ENCODE data around the gene PLCD4. TPM values are rescaled to one million over a fixed set of nuclear protein-coding genes. Genes with fewer than 3 reads are reported as not detected.

PLCD4 gene
- total and polyA plus RNA-seq, 2 experiments from 2014 or later = 0.65 to 1.7 TPM

DNA sequence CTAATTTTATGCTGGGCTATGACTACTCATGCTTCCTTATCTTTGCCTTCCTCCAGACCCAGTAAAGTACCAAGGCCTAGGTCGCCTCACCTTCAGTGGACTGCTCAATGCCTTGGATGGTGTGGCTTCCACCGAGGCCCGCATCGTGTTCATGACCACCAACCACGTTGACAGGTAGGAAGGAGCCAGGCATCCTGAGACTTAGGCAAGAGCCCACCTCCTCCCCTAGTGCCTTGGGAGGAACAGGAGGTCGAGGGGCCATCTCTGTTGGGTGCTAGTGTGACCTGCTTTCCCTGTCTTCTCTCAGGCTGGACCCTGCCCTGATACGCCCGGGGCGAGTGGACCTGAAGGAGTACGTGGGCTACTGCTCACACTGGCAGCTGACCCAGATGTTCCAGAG is 55.1 kb downstream of the PLCD4 start:
- no peaks in the 10 kb centered on the region for H3K27me3 ChIP-seq
- H3K9me2 ChIP-seq (replicated peaks; ENCODE audit: insufficient read depth) = no peaks in the 10 kb centered on the region
- H2AFZ ChIP-seq = no peak overlapping the region
- peaks cover 4% of the 10 kb centered on the region for H3K4me1 ChIP-seq (ENCODE audit: insufficient read depth)
- H3K36me3 ChIP-seq (replicated peaks; ENCODE audit: insufficient read depth, low read depth) = no peaks in the 10 kb centered on the region
- H3K79me2 ChIP-seq = peaks cover 14% of the 10 kb centered on the region
- TF ChIP-seq, protein P1, sequence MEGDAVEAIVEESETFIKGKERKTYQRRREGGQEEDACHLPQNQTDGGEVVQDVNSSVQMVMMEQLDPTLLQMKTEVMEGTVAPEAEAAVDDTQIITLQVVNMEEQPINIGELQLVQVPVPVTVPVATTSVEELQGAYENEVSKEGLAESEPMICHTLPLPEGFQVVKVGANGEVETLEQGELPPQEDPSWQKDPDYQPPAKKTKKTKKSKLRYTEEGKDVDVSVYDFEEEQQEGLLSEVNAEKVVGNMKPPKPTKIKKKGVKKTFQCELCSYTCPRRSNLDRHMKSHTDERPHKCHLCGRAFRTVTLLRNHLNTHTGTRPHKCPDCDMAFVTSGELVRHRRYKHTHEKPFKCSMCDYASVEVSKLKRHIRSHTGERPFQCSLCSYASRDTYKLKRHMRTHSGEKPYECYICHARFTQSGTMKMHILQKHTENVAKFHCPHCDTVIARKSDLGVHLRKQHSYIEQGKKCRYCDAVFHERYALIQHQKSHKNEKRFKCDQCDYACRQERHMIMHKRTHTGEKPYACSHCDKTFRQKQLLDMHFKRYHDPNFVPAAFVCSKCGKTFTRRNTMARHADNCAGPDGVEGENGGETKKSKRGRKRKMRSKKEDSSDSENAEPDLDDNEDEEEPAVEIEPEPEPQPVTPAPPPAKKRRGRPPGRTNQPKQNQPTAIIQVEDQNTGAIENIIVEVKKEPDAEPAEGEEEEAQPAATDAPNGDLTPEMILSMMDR (IDR thresholded peaks at IDR 0.05; ENCODE audit: poor library complexity) = no peak
- TF ChIP-seq EZH2 (IDR thresholded peaks at IDR 0.05; ENCODE audit: borderline replicate concordance) (no peak), EZH2phosphoT487 (IDR thresholded peaks at IDR 0.05; ENCODE audit: low read depth, severe bottlenecking, unreplicated experiment) (no peak)
- no peaks in the 10 kb centered on the region for H4K20me1 ChIP-seq (ENCODE audit: insufficient read depth, poor library complexity, severe bottlenecking)
- DNase-seq (ENCODE audit: low spot score) = no peak
- H3K27ac ChIP-seq = no peak overlapping the region
- no peak overlapping the region for H3K4me3 ChIP-seq
- 95% methylated on average over 10 of the region's 10 CpGs for WGBS (ENCODE audit: low lambda C conversion rate, missing lambda C conversion rate)
- no peak overlapping the region for H3K4me2 ChIP-seq
- H3K9me3 ChIP-seq (ENCODE audit: low read depth) = no peaks in the 10 kb centered on the region

DNA sequence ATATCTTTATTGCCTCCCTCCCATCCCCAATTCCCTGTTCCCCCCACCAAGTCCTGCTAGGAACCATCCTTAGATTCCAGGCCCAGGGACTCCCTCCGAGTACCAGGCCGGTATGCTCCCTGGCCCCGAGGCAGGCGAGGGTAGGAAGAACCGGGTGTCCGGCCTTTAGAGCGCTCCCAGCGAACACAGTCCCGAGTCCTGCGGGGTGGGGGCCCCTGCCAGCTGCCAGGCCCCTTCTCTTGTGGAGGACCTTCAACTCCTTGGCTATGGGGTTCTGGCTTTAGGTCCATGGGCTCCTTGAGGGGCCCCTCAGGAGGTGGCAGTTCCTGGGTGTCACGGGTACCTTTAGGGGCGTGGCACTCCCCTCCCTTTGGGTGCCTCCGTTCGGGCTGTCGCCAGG is 56.2 kb downstream of the PLCD4 start:
- Histone ChIP-seq H3K4me1 (ENCODE audit: insufficient read depth) (peaks cover 4% of the 10 kb centered on the region), H3K9me2 (replicated peaks; ENCODE audit: insufficient read depth) (no peaks in the 10 kb centered on the region), H3K79me2 (peaks cover 7% of the 10 kb centered on the region), H3K27me3 (no peaks in the 10 kb centered on the region), H4K20me1 (ENCODE audit: insufficient read depth, poor library complexity, severe bottlenecking) (no peaks in the 10 kb centered on the region), H3K4me2 (no peak overlapping the region), H2AFZ (no peak overlapping the region), H3K36me3 (replicated peaks; ENCODE audit: insufficient read depth, low read depth) (no peaks in the 10 kb centered on the region), H3K9me3 (ENCODE audit: low read depth) (no peaks in the 10 kb centered on the region), H3K27ac (no peak overlapping the region), H3K4me3 (no peak overlapping the region)
- TF ChIP-seq EZH2 (IDR thresholded peaks at IDR 0.05; ENCODE audit: borderline replicate concordance) (no peak), EZH2phosphoT487 (IDR thresholded peaks at IDR 0.05; ENCODE audit: low read depth, severe bottlenecking, unreplicated experiment) (no peak)
- TF ChIP-seq, protein P1 (IDR thresholded peaks at IDR 0.05; ENCODE audit: poor library complexity) = no peak
- WGBS (ENCODE audit: low lambda C conversion rate, missing lambda C conversion rate) = 96% methylated on average over 15 of the region's 15 CpGs
- DNase-seq (ENCODE audit: low spot score) = no peak

DNA sequence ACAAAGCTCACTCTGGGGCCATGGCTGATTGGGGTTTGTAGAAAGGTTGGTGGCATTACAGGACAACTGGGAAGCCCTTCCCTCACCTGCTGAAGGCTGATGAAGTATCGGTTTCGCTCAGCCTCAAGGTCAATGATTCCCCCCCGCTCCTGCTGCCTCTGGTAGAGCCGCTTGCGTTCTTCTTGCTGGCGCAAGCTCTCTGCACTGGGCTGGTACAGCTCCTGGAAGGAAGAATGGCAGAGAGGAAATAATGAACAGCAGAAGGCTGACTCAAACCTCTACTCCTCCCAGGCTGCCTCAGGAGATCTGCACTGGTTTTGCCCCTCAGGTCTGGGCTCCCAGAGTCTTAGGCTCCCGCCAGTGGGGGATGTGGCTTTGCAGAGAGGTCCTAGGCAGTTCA is 57.0 kb downstream of the PLCD4 start:
- 98% methylated on average over 7 of the region's 7 CpGs for WGBS (ENCODE audit: low lambda C conversion rate, missing lambda C conversion rate)
- TF ChIP-seq, protein P1 (IDR thresholded peaks at IDR 0.05; ENCODE audit: poor library complexity) = no peak
- TF ChIP-seq EZH2phosphoT487 (IDR thresholded peaks at IDR 0.05; ENCODE audit: low read depth, severe bottlenecking, unreplicated experiment) (no peak), EZH2 (IDR thresholded peaks at IDR 0.05; ENCODE audit: borderline replicate concordance) (no peak)
- peaks cover 15% of the 10 kb centered on the region for H3K79me2 ChIP-seq
- no peaks in the 10 kb centered on the region for H3K9me2 ChIP-seq (replicated peaks; ENCODE audit: insufficient read depth)
- H3K36me3 ChIP-seq (replicated peaks; ENCODE audit: insufficient read depth, low read depth) = no peaks in the 10 kb centered on the region
- H3K4me2 ChIP-seq = no peak overlapping the region
- H3K4me1 ChIP-seq (ENCODE audit: insufficient read depth) = peaks cover 4% of the 10 kb centered on the region
- no peaks in the 10 kb centered on the region for H3K9me3 ChIP-seq (ENCODE audit: low read depth)
- H3K4me3 ChIP-seq = no peak overlapping the region
- no peak overlapping the region for H3K27ac ChIP-seq
- no peak overlapping the region for H2AFZ ChIP-seq
- no peaks in the 10 kb centered on the region for H4K20me1 ChIP-seq (ENCODE audit: insufficient read depth, poor library complexity, severe bottlenecking)
- DNase-seq (ENCODE audit: low spot score) = no peak
- no peaks in the 10 kb centered on the region for H3K27me3 ChIP-seq
